HG02571 (cell line): Measurements from ENCODE around the gene ECHDC1.
A peak's percentile ranks its signal among the peaks of the same experiment; 100 is the strongest.
"Not testable (repeated sequence)": the region's sequence is repeated elsewhere in the genome, so short reads cannot be mapped to it uniquely, and the experiment has no call there.

Experiments used
- ATAC-seq: cut with Tn5 transposase; IDR thresholded peaks from one replicate; pipeline ENCODE4 v1.9.1; 2021; ENCODE audit warnings: mild to moderate bottlenecking, moderate library complexity; ENCODE audit not compliant: unreplicated experiment

The ECHDC1 gene

DNA sequence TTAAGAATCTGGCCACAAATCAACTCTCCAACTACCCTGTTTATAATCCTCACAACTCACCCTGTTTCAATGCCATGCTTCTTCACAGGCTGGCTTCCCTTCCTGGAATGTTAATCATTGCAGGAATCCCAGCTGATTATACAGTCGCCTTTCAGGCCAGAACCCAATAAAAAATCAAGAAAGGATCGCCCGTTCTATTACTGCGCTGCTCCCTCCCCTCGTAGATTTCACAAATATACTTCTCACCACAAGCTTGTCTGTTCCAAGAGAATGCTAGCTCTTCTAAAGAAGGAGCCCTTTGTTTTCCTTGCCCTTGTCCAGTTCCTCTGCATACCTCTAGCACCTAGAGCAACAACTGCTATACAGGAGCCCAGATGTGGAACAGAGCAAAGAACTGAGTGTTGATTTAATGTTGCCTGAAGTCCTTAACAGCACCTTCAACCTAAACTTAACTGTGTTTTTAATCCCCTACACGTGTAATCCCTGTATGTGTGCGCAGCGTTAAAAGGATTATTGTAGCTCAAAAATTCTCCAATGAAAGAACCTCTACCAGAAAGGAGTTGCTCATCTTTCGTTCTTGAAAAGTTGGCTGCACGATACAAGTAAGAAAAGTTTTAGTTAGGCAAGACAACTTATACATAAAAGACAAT lies 988 bp downstream of the ECHDC1 start:
- no peak for ATAC-seq

DNA sequence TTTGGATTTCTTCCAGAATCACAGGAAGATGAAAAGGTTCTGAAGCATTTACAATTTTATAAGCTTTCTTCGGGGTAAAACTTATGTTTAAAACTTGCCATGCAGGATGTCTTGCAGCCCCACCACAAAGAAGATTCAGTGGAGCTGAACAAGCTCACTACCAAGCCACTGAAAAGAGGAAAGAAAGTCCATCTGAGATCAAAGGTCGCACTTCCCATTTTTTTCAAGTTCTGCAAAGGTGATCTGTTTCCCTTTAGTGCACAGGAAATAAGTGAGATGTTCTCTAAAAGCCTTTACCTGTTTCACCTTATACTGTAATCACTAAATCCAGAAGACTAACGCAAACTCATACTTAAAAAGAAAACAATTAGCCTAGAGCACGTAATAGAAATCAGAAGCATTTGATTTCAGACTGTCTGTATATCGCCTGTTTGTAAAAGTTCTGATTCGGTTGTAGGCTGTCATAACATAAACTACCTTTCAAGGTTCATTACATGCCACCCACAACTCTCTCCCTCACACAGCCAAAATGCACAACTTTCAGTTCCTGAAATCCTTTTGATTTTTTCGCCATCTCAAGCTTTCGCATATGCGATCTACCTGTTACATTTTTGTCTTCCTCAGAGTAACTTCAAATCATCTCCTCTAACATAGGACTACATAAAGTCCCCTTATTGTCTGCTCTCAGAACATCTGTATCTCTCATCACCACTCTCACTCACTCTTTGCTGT lies 1.8 kb downstream of the ECHDC1 start:
- ATAC-seq, result no peak

DNA sequence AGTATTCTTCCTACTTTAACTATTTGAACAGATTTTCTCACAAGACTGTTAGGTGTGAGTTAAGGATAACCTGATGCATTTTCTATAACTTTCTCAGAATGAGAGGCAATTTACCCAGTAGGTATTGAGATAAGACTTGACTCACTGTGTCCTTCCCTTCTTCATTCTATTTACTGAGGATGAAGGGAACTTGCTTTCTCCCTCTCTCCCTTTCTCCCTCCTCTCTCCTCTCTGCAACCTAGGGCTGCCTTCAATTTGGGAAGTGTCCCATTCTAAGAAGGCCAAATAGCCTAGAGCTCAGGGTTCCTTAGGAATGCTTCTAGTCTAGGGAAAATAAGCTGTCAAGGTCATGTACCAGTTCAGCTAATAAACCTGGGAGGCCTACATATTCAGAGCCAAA lies 3.2 kb downstream of the ECHDC1 start:
- ATAC-seq, result no peak

DNA sequence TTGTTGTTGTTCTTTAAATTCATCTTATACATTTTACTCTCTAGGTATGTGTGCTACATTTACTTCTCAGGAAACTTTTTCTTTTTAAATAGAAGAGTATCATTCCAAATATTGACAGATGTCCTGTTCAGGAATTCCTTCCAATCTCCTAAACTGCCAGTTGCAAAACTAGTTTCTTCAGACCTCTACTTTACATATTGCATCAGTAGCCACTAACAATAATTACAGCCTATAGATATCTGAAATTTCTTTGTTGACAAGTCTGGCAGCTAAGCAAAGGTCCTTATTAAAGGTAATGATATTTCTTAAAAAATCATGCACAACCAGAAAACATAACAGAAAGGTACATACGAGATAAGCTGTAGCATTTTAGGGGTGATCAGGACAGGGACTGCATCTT lies 4.5 kb downstream of the ECHDC1 start:
- no peak for ATAC-seq

DNA sequence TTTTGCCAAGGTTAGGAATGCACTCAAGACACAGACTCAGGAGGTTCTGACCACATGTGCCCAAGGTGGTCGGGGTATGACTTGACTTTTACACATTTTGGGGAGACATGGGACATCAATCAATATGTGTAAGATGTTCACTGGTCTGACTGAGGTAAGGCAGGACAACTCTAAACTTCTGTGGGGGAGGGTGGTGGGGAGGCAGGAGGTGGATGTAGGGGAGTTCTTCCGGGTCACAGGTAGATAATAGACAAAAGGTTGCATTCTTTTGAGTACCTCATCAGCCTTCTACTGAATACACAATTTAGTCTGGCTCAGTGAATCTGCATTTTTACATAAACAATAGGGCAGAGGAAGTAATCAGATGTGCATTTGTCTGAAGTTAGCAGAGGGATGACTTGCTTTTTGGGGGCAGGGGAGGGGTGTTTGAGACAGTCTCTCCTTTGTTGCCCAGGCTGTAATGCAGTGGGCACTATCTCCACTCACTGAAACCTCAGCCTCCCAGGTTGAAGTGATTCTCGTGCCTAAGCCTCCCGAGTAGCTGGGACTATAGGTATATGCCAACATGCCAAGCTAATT lies 10.9 kb downstream of the ECHDC1 start:
- ATAC-seq, result no peak

DNA sequence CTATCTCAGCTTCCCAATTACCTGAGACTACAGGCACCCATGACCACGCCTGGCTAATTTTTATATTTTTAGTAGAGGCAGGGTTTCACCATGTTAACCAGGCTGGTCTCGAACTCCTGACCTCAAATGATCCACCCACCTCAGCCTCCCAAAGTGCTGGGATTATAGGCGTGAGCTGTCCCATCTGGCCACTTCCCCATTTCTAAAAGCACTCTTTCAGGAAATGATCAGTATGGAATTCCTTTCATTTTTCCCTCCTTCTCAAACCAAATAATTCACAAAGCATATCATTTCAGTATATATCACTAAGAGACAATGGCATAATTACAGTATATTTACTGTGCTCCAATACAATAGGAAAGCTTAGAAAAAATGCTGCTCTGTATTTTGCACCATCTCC lies 12.2 kb downstream of the ECHDC1 start:
- ATAC-seq, result not testable (repeated sequence)

DNA sequence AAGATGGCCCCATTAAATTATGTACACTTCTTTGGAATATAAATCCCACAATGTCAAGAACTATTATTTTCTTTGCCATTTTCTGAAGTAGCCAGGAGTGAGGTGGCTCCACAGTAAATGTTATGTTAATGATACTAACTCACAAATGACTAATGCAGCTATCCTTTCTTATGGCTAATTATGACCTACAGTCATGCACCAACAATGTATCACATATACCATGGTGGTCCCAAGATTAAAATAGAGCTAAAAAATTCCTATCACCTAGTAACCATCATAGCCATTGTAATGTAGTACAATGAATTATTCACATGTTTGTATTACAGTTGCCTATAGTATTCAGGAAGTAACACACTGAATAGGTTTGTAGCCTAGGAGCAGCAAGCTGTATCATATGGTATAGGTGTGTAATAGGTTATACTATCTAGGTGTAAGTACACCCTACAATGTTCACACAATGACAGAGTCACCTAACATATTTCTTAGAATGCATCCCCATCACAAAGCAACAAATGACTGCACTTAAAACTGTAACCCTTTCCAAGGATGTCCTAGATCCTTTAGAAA lies 15.3 kb downstream of the ECHDC1 start:
- no peak for ATAC-seq

DNA sequence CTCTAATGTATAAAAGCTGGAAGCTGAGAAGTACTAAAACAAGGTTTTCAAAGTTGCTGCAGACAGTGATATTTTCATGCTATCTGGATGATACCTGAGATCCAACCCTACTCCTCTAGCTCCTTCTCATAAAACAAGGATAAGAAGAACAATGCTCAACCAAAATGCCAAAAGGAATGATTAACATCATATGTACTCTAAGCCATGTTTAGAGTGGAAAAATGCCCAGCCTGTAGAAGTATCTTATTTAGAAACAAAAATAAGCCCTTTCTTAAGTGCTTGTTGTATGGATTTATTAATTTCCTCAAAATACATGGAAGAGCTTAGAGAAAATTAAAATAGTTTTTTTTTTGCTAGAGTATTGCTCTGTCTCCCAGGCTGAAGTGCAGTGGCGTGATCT lies 23.7 kb downstream of the ECHDC1 start:
- no peak for ATAC-seq

DNA sequence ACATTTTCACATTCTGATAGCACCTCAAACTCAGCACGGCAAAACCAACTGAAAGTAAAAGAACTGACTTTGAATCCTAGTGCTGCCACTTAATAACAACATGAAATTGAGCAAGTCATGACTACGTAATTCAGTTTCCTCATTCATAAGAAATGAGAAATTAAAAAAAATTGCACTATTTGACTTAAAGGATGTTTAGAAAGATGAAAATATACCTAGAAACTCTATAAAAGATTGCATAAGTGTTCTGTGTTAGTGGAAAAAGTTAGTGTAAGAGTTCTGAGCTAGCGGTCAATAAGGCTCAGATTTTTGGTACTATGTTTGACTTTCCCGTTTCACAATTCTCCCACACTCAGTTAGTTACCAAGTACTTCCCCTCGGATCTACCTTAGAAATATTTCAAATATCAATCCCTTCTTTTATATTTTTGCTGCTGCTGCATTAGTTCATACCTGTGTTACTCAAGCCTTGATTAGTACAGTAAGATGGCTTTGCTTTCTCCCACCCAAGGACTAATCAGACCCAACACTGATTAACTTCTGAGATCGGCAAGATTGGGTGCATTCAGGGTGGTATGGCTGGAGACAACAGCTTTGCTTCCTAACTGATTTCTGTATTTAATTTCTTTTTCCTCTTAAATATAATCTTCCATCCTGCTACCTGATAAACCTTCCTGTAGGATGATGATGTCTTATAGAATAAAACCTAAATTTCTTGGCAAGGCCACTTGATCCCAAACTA lies 25.9 kb downstream of the ECHDC1 start:
- no peak for ATAC-seq

DNA sequence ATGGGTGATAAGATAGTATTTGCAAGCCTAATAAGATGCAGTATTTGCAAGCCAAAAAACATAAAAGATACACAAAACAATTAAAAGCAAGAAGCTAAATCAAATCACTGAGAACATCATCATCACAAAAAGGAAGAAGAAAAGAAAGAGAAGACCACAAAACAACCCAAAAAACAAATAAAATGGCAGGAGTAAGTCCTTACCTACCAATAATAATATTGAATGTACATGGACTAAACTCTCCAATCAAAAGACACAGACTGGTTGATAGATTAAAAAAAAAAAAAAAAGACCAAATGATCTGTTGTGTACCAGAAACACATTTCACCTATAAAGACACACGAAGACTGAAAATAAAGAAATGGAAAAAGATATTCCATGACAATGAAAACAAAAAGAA lies 37.7 kb downstream of the ECHDC1 start:
- ATAC-seq, result no peak

DNA sequence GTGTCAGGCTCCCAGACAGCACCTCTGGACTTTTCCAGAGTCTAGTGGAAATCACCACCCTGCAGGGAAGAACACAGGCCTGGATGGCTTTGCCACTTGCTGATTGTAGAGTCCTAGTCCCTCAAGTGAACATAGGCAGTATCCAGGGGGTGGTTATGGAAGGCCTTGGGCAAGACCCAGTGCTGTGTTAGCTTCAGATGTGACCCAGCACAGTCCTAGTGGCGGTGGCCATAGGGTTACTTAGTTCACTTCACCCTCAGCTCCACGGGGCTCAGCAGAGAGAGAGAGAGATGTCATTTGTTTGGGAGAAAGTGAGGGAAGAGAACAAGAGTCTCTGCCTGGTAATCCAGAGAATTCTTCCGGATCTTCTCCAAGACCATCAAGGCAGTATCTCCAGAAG lies 39.5 kb downstream of the ECHDC1 start:
- ATAC-seq, result no peak

DNA sequence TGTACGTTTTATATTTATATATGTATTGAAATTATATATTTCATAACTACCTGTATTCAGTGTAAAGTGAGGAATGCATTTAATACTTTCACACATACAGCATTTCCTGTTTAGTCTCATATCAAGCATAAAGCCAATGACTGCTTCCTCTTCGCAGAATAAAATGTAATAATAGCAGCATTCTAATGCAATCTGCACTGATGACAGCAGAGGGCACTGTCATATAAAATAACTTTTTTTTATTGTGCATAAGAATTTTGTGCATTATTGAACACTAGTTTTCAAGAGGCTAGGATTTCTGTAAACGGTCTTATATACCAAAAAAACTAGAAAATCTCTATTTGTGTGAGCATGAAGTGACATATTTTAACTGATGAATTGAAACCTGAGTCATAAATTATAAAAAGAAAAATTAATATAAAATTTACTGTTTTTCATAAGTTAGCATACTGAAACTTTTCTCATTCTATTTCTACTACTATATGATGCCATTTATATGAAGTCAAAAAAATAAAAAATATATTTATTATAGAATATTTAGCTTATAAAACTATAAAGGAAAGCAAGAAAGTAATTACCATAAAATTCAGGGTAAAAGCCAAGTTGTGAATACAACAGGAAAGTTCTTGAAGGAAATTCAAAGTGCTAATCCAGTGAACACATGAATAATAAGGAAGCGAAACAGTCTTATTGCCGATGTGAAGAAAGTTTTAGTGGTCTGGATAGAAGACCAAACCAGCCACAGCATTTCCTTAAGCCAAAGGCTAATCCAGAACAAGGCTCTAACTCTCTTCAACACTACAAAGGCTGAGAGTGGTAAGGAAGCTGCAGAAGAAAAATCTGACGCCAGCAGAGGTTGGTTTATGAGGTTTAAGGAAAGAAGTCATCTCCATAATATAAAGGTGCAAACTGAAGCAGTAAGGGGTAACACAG lies 40.4 kb downstream of the ECHDC1 start:
- ATAC-seq, result no peak

DNA sequence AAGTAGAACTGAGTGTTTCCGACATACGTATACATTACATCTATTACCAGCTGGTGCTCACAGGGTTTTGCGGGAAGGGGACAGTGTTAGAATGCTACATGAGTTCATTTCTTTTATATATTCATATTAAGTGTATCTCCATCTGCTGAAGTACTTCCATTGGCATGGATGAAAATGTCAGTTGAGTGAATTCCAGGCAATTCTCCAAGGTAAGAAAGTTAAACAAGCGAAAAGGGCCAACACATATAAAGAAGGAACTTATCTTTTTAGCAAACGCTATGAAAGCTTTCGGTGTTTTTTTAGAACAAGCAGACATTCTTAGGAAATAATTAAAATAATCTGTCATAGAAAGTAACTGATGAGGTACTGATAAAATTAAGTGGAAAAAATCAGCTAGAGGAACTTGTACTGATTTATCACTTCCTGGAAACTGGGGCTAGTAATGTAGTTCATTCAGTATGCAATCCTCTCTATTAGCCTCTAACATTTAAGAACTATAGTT lies 42.2 kb downstream of the ECHDC1 start:
- no peak for ATAC-seq

DNA sequence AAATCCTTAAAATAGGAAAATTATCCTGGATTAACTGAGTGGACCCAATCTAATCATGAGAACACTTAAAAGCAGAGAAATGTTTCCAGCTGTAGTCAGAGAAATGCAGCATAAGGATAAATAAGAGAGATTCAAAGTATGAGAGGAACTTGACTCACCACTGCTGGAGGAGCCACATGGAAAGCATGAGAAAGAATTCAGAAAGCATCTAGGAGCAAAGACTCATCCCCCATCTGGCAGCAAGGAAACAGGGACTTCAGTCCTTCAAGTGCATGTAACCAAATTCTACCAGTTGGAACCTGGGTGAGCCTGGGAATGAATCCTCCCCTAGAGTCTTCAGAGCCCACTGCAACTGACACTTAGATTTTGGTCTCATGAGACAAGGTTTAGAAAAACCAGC lies 43.0 kb downstream of the ECHDC1 start:
- no peak for ATAC-seq

DNA sequence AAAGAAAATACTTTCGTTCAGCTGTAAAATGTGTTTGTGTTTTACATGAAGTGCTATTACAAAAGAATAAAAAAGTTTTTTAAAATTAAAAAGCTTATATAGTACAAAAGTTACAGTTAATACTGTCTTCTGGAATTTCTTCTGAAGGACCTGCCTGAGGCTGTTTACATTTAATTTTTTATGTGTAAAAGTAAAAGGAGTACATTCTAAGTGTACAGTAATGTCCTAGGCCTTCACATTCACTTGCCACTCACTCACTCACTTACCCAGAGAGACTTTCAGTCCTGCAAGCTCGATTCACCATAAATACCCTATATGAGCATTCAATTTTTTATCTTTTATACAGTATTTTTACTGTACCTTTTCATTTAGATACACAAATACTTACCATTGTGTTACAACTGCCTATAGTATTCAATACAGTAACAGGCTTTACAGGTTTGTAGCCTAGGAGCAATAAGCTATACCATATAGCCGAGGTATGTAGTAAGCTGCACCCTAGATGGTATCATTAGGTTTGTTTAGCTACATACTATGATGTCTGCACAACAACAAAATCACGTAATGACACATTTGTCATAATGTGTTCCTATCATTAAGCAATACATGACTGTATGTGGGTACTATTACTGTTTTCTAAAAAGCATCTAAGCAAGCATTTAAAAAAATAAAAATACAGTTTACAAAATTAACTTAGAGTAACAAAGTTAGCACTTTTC lies 43.7 kb downstream of the ECHDC1 start:
- no peak for ATAC-seq

DNA sequence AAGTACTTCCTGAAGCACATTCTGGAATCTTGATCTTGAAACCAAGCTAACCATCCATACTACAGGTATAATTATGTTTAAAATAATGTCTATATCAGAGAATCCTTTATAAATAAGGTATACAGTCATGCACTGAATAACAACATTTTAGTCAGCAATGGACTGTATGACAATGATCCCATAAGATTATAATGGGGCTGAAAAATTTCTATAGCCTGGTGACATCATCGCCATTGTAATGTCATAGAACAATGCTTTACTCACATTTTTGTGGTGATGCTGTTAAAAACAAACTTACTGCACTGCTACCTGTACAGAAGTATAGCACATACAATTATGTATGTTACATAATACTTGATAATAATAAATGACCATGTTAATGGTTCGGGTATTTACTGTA lies 44.9 kb downstream of the ECHDC1 start:
- ATAC-seq, result no peak

DNA sequence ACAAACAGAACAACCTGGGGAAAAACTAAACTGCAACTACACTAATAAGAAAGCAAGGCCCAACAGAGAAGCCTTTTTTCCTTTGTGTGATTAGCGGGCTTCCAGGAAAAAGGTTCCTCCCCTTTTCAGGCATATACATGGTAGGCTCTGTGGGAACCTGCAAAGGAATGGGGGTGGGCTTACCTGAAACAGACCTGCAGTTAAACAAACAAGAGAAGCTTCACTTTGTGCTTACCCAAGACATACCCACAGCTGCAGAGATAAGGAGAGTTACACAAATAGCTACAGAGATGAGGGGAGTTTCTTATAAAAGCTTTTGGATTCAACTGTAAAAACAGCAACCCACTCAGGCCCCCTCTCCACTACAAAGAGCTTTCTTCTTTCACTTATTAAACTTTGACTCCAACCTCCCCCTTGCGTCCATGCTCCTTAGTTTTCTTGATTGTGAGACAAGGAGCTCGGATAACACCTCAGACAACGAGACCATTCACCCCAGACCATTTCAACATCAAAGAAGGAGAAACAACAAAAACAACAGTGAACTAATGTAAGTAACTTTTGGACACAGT lies 45.8 kb downstream of the ECHDC1 start:
- ATAC-seq, result no peak

DNA sequence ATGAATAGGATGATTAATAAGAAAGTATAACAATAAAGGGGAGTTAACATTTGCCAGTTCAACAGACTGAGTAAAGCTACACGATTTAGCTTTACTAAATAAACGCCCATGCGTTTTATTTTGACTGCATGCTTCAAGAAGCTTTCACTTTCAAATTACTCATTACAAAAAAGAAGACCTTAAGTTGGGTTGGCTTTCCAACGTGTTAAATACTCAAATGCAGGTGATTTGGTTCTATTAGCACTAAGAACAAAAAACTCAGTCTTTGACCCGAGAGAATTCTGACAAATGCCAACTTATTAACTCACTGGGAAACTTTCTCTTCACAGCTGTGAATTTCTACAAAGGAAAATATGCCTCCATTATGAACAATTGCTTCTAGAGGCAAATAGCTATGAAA lies 51.9 kb downstream of the ECHDC1 start:
- peak; percentile 81 for ATAC-seq
